Esophagus mucosa (tissue), 1 donor: ENCODE measurements around the gene SEC14L1. TPM values are rescaled to one million over a fixed set of nuclear protein-coding genes. Genes with fewer than 3 reads are reported as not detected.

ENCODE experiments used
- ATAC-seq: fragments of 200-7000 bp; cut with Tn5 transposase; one replicate; pipeline ENCODE4 v1.9.1; 2020
- total RNA-seq: library from RNA; stranded (reverse); gene quantifications from one replicate; pipeline ENCODE4 v1.2.4, GENCODE V29; 2023
- donor health status: DM: yes; HTN: yes; CAD: no.

Gene SEC14L1
- total RNA-seq, 1 donor from 2014 or later = 25.9 TPM

DNA sequence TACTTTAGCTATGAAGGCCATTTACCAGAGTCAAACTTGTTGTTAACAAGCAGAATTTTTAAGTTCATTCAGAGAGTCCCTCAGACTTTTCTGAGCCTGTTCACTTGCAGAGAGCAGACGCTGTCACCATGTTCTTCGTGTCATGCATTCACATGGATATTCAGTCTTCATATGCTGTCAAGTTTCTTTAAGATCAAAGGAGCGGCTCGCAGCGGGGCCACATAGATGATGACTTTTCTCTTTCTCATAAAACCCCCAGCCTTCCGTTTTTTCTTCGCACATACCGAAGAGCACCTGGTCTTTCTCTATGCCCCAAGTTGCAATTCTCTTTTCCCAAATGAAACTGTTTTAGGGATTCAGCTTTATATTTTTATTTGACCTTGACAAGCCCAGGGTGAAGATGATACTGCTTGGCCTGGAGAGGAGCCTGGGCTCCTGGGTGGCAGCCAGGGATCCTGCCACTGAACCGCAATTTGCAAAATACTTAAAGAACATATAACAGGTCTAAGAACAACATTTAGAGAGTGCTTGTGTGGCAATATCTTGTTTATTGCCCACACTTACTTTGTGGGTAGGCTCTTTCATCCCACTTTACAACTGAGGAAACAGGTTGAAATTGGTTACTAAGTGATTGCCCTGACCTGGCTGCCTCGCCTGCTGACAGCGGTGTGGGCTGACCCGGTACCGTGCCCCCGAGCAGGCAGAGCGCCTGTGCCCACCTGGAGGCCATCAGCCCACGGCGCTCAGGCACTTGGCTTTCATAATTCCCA is 22.9 kb downstream of the SEC14L1 start:
- ATAC-seq = no peak

DNA sequence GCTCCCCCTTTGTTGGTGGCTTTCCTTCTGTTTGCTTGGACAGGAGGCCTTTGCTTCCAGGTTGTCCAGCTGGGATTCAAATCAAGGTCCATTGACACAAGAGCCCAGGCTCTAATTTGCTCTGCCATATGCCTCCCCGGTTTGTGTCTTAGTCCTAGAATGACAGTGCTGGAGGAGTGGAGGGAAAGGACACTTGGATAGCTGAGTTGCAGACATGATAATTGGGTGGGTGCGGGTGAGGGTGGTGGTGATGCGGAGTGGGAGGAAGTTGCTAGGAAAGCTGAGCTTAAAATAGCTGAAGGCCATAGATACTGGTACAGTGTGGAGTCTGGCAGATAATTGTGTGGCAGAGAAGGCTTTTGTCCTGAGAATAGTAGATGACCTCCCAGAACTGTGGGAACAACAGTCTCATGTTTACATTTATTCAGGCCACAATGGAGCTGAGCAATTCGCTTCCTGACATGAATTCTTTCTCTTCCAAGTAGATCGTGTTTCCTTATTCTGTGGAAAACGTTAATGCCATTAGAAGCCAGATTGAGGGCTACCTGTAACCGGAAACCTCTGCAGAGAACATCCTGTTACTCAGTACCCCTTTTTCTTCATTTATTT is 23.8 kb downstream of the SEC14L1 start:
- ATAC-seq = no peak

DNA sequence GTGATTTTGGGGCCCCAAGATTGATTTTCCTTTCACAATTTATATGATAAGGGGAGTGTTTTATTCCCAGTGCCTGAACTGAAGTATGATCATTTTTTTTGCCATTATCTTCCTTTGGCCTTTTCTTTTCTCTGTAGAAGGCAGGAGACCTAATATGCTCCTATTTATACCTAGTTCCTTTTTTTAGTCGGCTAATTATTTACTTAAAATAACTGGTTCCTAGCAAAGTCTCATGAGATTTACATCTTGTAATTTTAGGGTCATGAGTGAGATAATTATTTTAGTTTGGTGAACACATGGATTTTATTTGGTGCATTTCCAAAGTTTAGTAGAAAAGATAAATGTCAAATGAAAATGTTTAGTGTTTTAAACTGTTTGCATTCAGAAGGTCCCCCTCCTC is 24.8 kb downstream of the SEC14L1 start:
- ATAC-seq = no peak

DNA sequence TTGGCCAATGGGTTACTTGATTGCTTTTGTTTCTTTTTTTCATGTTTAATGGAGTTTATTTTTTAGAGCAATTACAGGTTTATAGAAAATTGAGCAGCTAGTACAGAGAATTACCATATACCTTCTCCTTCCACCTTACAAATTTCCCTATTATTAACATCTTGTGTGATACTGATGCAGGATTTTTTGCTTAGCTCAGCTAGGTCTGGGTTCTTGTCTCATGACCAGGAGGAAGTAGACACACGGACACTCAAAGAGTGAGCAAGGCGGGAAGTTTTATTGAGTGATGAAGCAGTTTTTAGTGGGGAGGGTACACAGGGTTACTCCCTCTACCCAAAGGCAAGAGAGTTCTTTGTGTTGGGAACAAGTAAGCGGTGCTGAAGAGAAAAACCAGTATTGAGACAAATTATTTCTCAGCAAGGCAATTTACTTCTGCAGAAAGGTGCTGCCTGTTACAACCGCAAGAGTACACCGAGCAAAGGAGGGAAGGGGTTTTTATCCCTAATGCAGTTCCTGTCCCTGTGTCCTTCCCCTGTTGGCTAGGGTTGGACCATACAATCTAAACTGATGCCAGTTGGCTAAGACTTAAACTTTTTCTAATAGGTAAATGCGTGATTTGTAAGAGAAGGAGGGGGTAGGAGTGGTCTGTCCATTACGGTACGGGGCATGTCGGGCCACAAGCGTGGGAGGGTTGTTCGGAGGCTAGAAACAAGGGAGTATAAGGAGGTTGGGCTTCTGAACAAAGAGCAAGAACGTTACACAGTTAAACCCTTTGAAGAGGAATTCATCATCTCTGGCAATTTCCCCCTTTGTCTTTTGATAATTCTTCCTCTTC is 26.9 kb downstream of the SEC14L1 start:
- no peak for ATAC-seq

DNA sequence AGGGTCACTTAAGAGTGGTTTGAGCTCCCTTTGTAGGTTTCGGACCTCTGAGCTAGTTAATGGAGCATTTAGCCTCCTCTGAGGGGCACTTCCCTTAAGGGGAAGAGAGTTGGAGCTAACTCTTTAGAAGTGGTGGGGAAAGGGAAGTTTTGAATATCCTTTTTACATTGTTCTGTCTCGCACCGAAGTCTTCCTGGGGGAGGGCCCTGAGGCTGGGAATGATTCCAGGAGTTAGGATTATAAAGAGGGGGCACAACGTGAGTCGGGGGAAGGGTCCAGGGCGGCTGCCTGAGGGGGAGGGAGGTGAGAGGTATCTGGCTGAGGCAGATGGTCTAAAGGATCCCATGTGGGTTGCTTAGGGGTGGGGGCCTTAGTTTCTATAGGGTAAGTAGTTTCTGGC is 32.3 kb downstream of the SEC14L1 start:
- ATAC-seq = no peak

DNA sequence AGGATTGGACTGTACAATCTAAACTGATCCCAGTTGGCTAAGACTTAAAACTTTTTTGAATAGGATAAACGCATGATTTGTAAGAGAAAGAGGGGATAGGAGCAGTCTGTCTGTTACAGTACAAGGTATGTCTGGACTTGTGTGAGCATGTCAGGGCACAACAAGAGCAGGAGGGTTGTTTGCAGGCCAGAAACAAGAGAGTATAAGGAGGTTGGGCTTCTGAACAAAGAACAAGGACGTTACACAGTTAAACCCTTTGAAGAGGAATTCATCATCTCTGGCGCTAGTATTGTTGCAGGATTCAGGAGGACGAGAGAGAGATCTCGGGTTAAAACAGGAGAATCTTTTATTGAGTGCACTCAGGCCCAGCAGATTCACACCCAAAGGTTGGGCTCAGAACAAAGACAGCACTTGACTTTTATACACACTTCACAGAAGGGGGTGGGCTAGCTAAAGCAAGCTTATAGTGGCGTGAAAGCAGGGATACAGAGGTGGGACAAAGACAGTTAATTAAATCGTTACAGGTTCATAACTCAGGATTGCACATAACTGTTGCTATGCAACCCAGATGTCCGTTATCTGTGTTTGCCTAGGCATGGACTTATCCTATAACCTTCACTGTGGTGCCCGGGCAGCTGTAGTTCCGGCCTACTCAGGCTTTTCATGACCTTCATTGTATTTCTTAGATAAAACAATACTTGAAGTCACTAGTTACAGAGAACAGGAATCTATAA is 34.3 kb downstream of the SEC14L1 start:
- no peak for ATAC-seq

DNA sequence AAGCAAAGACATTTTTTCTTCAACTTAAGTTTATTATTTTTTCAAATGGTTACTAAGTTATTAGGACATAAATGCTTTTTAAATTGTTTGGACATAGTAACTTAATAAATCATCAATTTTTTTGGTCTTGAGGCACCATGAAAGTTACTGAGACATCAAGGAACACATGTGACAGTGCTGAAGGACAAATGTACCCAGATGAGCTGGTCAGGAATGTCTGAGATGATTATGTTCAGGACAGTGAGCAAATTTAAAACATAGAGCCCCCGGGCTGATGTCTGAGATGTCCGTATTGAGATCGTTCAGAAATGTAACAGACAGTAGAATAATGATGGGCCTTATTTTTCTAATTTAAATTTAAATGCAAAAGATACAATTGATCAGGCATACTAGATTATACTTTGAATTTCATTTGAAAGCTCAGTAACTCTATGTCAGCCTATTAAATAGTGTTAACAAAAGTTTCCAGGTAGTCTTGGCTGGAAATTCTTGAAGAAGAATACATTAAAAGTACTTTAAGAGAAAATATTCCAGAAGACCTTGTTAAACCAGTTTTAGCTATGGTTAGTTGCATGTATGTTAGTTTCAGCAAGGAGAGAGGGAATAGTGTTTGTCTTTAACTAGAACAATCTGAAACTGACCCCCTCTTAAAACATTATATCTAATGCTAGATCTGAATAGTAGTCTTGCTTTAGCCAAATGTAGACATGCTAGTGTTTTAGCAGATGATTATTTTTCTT is 36.4 kb downstream of the SEC14L1 start:
- no peak for ATAC-seq

DNA sequence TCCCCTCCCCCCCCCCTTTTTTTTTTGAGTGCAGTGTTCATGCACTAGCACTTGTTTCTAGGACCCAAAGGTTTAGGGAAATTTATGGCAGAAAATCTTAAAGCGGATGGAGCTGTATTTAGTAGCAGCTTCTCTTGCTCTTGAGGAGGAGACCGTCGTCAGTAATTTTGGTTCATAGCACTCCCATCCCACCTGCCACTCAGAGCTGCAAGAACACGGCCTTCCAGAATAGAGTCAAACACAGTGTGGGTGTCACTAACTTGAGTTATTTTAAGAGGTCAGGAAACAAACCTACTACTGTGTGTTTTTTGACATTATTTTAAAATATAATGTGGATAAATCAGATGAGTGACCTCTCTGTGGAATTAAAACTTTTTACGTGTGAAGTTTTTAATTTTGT is 37.3 kb downstream of the SEC14L1 start:
- ATAC-seq = no peak

DNA sequence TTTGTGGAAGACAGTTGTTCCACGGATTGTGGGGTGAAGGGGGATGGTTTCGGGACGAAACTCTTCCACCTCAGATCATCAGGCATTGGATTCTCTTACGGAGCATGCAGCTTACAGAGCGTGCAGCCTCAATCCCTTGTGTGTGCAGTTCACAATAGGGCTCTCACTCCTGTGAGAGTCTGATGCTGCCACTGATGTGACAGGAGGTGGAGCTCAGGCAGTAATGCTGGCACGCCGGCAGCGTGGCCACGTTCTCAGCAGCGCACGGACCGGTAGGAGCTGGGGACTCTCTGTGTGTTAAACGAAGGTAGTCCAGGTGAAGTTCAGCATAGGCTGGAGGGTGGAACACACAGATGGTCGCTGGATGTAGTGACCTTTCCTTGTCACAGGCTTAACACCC is 37.8 kb downstream of the SEC14L1 start:
- ATAC-seq = no peak

DNA sequence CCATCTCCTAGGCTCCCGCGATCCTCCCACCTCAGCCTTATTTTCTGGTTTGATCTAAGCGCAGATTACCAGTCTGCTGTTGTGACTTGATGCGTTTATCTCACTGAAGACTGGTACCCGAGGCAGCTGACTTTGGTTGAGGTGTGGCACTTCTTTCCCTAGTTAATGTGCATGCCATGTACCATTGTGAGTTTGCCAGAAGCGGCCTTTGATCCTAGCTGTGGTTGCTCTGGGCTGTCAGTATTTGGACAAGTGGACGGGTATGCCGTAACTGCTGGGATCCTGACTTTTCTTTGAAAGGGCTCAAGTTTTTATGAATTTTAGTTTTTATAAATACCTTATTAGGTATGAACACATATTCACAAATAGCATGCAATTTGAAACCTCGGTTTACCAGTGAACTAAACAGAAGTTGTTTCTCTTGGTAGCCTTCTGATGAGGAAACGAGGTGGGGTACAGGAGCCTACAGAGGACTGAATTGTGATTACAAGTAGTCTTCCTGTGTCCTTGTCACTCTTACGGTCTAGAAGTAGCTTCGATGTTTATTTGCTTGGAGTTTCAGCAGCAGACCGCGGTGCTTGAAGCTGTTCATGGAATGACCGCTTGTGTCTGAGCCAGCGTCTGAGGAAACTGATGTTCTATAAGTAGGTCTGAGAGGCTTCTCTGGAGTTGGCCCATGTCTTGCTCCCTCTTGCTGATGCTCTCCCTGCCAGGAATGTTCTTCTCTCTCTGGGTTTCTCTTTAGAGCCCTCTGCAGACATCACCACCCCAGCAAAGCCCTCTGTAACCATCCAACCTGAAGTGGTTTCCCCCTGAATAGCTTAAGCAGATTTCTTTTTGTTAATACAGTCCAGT is 40.0 kb downstream of the SEC14L1 start:
- ATAC-seq = no peak

DNA sequence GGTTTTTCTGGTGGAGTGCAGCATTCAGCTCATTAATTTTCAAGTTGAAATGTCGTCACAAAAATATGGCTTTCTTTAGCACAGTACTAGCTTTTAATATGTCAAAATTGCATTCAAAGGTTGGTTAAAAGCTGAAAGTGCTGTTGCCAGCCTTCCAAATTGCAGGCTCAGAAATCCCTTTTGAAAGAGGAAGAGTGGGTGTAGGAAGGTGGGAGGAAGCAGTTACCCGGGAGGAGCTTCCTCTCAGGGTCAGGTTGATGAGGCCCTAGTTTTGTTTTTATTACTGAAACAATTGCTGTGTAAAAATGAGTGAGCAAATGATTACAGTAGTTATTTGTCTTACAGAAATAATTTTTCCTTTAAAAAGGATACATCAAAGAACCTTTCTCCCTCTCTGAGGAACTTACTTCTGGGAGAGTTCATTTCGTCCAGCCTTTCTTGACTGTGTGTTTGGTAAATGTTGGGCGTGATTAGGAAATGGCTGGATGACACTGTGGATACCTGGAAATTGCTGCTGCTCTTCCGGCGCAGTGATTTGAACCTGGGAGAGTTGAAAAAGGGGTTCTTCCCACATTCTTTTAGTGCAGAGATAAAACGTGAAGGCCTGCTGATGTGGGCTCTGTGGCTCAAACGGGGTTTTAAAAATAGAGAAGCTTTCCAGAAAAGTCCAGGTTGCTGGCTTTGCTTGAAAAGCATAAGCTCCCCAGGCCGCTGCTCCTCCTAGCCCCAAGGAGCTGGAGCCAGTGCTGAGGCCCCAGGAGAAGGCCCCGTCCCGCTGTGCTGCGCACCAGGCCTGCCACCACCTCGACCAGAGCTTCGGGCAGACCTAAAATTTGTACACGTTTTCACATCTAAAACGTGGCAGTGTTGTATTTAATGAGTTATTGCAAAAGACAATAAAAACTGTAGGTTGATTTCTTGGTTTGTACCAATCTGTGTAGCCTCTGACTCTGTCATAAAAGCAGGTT is 41.7 kb downstream of the SEC14L1 start:
- ATAC-seq = no peak

DNA sequence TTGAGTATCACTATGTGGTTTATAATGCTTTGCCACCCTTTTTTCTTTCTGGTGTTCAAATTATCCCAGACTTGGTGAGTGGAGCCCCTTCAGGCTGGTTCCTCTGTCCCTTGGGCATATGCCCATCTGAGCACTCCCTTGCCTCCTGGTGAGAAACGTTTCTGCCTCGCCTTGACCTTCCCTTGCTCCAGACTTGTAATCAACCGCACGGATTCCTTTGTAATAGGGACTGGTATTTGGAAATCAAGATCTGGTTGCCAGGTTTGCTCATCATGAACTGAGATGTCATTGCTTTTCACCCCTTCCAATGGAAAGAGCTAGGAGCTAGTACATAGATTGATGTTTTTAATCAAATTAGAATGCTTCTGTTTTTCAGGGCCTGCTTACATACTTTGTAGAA is 43.7 kb downstream of the SEC14L1 start:
- no peak for ATAC-seq

DNA sequence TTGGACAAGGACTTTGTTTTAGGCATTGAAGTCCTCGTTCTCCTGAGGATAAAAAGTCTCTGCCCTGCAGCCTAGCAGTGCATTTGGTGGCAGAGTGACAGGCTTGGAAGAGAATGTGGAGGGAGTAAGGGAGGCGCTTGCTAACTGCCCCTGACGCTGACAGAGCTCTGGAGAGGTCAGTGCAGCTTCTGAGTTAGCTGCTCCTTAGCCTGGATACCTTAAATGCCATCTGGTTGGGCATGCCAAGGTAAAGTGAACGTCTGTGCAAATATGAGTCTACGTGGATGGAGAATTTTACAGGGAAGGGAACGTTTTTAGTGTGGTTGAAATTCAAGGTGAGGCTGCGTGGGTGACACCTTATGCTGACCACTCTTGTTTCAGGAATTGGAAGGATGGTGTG is 44.4 kb downstream of the SEC14L1 start:
- ATAC-seq = no peak

DNA sequence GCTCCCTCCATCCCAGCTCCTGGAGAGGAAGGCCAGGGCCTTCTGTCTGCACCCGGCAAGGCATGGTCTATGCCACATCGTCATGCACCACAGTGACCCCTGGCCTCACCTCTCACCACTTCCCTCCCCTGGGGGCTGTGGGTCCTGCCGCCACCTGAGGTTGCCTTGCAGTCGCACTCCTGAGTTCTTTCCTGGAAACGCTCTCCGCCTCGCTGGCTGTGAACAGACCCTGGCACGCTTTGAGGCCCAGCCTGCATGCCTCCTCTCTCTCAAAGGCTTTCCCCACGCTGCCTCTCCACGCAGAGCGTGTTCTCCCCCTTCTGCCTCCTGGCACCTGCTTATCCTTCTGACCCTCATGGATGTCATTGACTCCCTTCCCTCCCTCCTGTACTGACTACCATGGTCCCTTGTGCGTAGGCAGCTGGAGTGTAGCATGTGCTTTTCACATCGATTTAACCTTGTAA is 45.4 kb downstream of the SEC14L1 start:
- ATAC-seq = no peak

DNA sequence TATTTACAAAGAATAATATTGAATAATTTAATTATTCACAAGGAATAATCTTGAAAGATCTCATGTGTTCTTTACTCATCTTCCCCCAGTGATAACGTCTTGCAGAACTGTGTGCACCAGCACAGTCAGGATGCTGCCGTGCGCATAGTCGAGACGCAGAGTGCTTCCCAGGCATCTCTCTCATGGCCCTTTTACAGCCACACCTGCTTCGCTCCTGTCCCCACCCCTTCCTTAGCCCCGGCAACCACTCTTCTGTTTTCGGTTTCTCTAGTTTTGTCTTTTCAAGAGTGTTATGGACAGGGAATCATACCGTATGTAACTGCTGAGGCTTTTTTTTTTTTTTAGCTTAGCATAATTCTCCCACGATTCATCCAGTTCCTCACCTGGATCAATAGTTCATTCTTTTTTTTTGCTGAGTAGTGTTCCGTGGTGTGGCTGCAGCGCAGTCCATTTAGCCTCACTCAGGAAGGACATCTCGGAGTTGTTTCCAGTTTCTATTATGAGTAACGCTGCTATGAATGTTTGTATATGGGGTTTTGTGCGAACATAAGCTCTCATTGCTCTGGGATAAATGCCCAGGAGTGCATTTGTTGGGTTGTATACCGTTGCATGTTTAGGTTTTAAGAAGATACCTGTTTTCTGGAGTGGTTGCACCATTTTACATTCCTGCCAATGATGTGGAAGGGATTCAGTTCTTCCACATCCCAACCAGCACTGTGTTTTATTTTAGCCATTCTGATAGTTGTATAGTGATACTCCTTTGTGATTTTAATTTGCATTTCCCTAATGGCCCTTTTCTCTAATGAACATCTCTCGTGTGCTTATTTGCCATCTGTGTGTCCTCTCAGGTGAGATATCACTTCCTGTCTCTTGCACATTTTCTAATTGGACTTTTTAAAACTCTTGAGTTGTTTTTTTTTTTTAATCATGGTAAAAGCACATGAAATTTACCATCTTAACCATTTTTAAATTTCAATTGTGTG is 47.6 kb downstream of the SEC14L1 start:
- no peak for ATAC-seq

DNA sequence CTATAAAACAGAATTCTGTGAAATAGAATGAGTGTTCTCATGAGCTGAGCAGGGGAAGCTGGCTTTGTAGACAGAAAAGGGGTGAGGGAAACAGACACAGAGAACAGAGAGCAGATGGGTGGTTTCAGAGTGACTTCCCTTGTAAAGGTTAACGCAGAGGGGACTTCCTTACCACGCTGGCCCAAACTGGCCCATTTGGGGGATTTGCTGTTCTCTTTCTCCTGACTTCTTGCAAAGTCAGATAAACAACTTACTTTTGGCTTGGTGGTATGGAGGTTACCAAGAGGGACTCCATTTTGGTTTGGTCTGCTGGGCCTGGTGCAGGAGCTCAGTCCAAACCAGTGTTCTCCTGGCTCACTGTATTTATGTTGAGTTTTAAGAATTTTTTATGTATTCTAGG is 48.4 kb downstream of the SEC14L1 start:
- no peak for ATAC-seq

DNA sequence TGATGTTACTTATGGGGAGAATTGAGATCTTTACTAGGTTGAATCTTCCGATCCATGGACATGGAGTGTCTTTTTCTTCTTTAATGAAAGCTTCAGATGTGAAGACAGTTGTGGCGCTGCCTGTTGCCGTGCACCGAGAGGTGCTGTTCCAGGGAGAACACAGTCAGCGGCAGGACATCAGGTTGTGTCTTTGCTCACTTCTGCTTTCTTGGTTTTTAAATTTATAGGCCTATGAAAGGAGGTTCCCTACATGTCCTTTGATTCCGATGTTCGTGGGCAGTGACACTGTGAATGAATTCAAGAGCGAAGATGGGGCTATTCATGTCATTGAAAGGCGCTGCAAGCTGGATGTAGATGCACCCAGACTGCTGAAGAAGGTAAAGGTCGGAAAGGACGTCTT is 49.8 kb downstream of the SEC14L1 start:
- no peak for ATAC-seq

DNA sequence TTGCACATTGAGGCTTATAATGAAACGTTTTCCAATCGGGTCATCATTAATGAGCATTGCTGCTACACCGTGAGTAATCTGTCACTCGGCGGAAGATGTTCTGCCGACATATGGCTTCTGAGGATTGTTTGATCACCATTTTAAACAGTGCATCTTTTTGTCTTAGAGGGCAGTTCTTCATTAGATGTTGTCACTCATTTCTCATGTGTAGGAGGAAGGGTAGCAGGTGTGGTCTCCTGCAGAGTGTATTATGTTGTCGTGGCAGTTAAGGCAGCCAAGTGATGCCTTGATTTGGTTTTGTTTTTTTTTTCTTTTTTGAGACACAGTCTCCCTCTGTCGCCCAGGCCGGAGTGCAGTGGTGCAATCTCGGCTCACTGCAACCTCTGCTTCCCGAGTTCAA is 50.5 kb downstream of the SEC14L1 start:
- no peak for ATAC-seq

DNA sequence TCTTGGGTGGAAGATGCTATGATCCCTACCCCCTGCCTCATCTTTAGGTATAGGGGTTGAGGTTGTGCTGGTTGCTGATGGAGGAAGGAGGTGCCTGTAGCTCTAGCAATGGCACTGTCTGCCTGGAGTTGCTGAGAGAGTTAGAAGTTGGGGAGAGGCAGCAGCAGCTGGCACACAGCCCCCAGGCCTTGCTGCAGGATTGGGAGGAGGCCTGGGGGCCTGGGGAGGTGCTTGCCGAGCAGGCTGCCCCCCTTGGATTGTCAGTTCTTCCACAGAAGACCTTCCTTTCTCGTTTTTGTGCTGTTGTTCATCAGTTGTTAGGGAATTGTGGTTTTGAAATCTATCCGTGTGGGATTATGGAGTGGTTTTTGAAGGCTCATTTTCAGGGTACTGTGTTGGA is 52.9 kb downstream of the SEC14L1 start:
- no peak for ATAC-seq
